Neural cell (in vitro differentiated cells): ENCODE measurements around the gene SGSH. TPM values are rescaled to one million over a fixed set of nuclear protein-coding genes. Genes with fewer than 3 reads are reported as not detected.

Experiments
- polyA plus RNA-seq: library from polyadenylated mRNA; depleted of rRNA; stranded (reverse); fragments of >200 nt; gene quantifications from 2 replicates; pipeline ENCODE4 v1.2.3, GENCODE V29; 2014
- TF ChIP-seq, protein P1 (sequence below): fragments of 450-650 bp; IDR thresholded peaks from 2 replicates; pipeline ENCODE4 v1.5.1; 2014; ENCODE audit warnings: antibody characterized with exemption, mild to moderate bottlenecking, moderate library complexity; ENCODE audit not compliant: poor library complexity, severe bottlenecking

SGSH gene
- polyA plus RNA-seq, 1 donor from 2014 or later, result 8.0 TPM

DNA sequence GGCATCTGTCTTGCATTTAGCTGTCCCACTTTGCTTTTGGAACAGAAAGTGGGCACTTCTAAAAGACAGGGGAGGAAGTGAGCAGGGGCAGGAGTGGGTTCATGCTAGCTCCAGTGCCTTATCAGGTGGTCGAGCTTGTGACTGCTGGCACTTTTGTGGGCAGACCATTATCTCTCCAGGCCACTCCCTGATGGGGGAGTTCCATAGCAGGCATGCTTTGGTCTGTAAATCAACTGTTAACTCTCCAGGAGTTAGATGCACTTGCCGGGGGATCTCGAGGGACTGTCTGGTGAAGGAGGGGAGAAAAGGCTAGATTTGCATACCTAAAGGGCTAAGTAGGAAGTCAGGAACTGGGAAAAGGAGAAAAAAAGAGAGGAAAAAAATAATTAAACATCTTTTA is 59.6 kb downstream of the SGSH start (continued):
- TF ChIP-seq, protein P1, sequence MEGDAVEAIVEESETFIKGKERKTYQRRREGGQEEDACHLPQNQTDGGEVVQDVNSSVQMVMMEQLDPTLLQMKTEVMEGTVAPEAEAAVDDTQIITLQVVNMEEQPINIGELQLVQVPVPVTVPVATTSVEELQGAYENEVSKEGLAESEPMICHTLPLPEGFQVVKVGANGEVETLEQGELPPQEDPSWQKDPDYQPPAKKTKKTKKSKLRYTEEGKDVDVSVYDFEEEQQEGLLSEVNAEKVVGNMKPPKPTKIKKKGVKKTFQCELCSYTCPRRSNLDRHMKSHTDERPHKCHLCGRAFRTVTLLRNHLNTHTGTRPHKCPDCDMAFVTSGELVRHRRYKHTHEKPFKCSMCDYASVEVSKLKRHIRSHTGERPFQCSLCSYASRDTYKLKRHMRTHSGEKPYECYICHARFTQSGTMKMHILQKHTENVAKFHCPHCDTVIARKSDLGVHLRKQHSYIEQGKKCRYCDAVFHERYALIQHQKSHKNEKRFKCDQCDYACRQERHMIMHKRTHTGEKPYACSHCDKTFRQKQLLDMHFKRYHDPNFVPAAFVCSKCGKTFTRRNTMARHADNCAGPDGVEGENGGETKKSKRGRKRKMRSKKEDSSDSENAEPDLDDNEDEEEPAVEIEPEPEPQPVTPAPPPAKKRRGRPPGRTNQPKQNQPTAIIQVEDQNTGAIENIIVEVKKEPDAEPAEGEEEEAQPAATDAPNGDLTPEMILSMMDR, result no peak

Other genes with a start within 250 kb of the SGSH start
- gene TBC1D16, start 184.5 kb downstream of the SGSH start, polyA plus RNA-seq, result 19.8 and 29.5 TPM in 2 replicates
- gene CCDC40, start 183.7 kb downstream of the SGSH start, polyA plus RNA-seq, result 5.5 and 15.0 TPM in 2 replicates
- 58.9 and 67.6 TPM in 2 replicates for gene GAA, start 118.8 kb downstream of the SGSH start, polyA plus RNA-seq
- 96.6 and 109 TPM in 2 replicates for gene EIF4A3, start 73.2 kb downstream of the SGSH start, polyA plus RNA-seq
- 0.12 TPM in 1 of 2 replicates, not detected in the other for gene CARD14, start 50.3 kb downstream of the SGSH start, polyA plus RNA-seq
- gene SLC26A11, start 94 bp upstream of the SGSH start, polyA plus RNA-seq, result 18.6 and 31.1 TPM in 2 replicates
- 1.4 and 1.5 TPM in 2 replicates for gene RNF213, start 40.5 kb upstream of the SGSH start, polyA plus RNA-seq
- 31.2 and 40.6 TPM in 2 replicates for gene ENDOV, start 194.8 kb upstream of the SGSH start, polyA plus RNA-seq